NCI-H526 treated with DMSO at 0.1 percent for 48 hours (cell line): ENCODE data around the gene CENPV.
"Not testable (repeated sequence)": the region's sequence is repeated elsewhere in the genome, so short reads cannot be mapped to it uniquely, and the experiment has no call there.

Experiments
- DNase-seq: peaks from one replicate; lab custom pipeline; 2025; lab: John Stamatoyannopoulos, UW

Gene CENPV

GRCh38 chr17:16313139-16314090 is 39.9 kb downstream of the CENPV start:
- no peak for DNase-seq

- not testable (repeated sequence) for DNase-seq
Observed at GRCh38 chr17:16312061-16312460, 41.2 kb downstream of the CENPV start.

GRCh38 chr17:16306211-16306610 is 47.1 kb downstream of the CENPV start:
- DNase-seq: no peak

- DNase-seq: peak; percentile 20
Observed at GRCh38 chr17:16304830-16305229, 48.4 kb downstream of the CENPV start.

GRCh38 chr17:16302856-16303255 is 50.4 kb downstream of the CENPV start:
- DNase-seq: no peak

- DNase-seq: no peak
Observed at GRCh38 chr17:16301963-16302855, 51.1 kb downstream of the CENPV start.

GRCh38 chr17:16300554-16300953 is 52.7 kb downstream of the CENPV start:
- DNase-seq: no peak

GRCh38 chr17:16298140-16298662 is 55.1 kb downstream of the CENPV start:
- DNase-seq: no peak

GRCh38 chr17:16297367-16298139 is 55.7 kb downstream of the CENPV start:
- DNase-seq: no peak

- not testable (repeated sequence) for DNase-seq
Observed at GRCh38 chr17:16296072-16296471, 57.2 kb downstream of the CENPV start.

GRCh38 chr17:16294560-16294959 is 58.7 kb downstream of the CENPV start:
- no peak for DNase-seq

GRCh38 chr17:16293931-16294330 is 59.3 kb downstream of the CENPV start:
- no peak for DNase-seq
